Left ventricle myocardium inferior (tissue), 1 donor: ENCODE measurements around the gene IGF2R. TPM values are rescaled to one million over a fixed set of nuclear protein-coding genes. Genes with fewer than 3 reads are reported as not detected.

Experiments used
- DNase-seq: peaks from one replicate; pipeline ENCODE4 v3.0.0-alpha.2; 2020
- H3K27ac ChIP-seq: fragments of 200-600 bp; replicated peaks from 2 replicates; pipeline ENCODE4 v1.8.0; 2021
- H3K27me3 ChIP-seq: fragments of 200-600 bp; 2 replicates; pipeline ENCODE4 v1.8.0; 2021; ENCODE audit warnings: low read depth
- H3K36me3 ChIP-seq: fragments of 200-600 bp; 2 replicates; pipeline ENCODE4 v1.8.0; 2021
- H3K4me1 ChIP-seq: fragments of 200-600 bp; 2 replicates; pipeline ENCODE4 v1.8.0; 2021
- H3K4me3 ChIP-seq: fragments of 200-600 bp; 2 replicates; pipeline ENCODE4 v1.8.0; 2021; ENCODE audit warnings: mild to moderate bottlenecking, moderate library complexity
- H3K9me3 ChIP-seq: fragments of 200-600 bp; replicated peaks from 2 replicates; pipeline ENCODE4 v1.8.0; 2021
- intact Hi-C: fragments of 100-400 bp; cut with micrococcal nuclease; formaldehyde crosslinking; loops from one replicate; pipeline ENCODE4 v1.11.0; 2022
- total RNA-seq: library from RNA; stranded (reverse); fragmentation: NEBNext Ultra II Directional; extraction: Animal tissue kit (Norgen Biotek cat#: 25700); gene quantifications from one replicate; pipeline ENCODE4 v1.2.1, GENCODE V29; 2021
- TF ChIP-seq, protein P1 (sequence below): fragments of 200-600 bp; IDR thresholded peaks from 2 replicates; pipeline ENCODE4 v1.8.0; 2021; ENCODE audit warnings: antibody characterized with exemption, mild to moderate bottlenecking, borderline replicate concordance
- donor health status: DM: no; HTN: yes; CAD: no; lungs with severe emphysema.

The IGF2R gene
- total RNA-seq, 1 donor from 2014 or later: 66.8 TPM

DNA sequence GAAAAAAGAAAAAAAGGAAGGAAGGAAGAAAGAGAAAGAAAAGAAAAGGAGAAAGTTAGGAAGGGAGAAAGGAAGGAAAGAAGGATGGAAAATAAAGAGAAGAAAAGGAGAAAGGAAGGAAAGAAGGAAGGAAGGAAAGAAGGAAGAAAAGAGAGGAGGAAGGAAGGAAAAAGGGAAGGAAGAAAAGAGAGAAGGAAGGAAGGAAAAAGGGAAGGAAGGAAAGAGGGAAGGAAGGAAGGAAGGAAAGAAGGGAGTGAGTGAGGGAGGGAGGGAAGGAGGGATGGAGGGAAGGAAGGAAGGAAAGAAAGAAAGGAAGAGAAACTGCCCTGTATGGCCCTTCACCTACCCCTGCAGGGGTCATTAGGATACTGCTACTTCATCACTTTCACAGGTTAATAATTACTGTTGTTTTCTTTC is 12.9 kb upstream of the IGF2R start:
- Histone ChIP-seq H3K27me3 (no peaks in the 10 kb centered on the region), H3K27ac (no peak overlapping the region), H3K36me3 (no peaks in the 10 kb centered on the region), H3K4me1 (peaks cover 42% of the 10 kb centered on the region), H3K9me3 (no peaks in the 10 kb centered on the region), H3K4me3 (no peak overlapping the region)
- intact Hi-C loops: no loop called here
- TF ChIP-seq, protein P1, sequence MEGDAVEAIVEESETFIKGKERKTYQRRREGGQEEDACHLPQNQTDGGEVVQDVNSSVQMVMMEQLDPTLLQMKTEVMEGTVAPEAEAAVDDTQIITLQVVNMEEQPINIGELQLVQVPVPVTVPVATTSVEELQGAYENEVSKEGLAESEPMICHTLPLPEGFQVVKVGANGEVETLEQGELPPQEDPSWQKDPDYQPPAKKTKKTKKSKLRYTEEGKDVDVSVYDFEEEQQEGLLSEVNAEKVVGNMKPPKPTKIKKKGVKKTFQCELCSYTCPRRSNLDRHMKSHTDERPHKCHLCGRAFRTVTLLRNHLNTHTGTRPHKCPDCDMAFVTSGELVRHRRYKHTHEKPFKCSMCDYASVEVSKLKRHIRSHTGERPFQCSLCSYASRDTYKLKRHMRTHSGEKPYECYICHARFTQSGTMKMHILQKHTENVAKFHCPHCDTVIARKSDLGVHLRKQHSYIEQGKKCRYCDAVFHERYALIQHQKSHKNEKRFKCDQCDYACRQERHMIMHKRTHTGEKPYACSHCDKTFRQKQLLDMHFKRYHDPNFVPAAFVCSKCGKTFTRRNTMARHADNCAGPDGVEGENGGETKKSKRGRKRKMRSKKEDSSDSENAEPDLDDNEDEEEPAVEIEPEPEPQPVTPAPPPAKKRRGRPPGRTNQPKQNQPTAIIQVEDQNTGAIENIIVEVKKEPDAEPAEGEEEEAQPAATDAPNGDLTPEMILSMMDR: no peak
- DNase-seq: no peak

DNA sequence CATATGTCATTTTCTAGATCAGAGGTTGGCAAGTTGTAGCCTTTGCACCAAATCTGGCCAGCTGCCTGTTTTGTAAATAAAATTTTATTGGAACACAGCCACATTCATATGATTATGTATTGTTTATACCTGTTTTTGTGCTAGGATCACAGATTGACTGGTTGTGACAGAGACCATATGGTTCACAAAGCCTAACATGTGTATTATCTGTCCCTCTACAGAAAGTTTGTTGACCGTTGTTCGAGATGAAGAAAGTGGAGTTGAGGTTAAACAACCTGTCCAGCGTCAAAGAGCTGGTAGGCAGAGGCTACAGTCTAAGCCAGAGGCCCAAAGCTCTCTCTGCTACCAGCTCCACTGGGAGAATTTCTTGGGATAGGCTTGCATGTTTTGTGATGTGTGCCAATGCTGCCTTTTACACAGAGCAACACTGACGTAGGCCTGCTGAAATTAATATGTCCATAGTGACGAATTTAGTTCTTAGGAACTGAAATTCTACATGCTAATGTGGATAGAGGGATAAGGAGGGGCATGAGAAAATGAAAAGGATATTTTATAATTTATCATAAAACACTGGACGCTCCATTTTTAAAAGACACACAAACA is 11.7 kb upstream of the IGF2R start:
- Histone ChIP-seq H3K27ac (no peak overlapping the region), H3K9me3 (no peaks in the 10 kb centered on the region), H3K4me3 (no peak overlapping the region), H3K27me3 (no peaks in the 10 kb centered on the region), H3K36me3 (no peaks in the 10 kb centered on the region), H3K4me1 (peaks cover 32% of the 10 kb centered on the region)
- intact Hi-C loops: no loop called here
- no peak for DNase-seq
- TF ChIP-seq, protein P1: no peak

DNA sequence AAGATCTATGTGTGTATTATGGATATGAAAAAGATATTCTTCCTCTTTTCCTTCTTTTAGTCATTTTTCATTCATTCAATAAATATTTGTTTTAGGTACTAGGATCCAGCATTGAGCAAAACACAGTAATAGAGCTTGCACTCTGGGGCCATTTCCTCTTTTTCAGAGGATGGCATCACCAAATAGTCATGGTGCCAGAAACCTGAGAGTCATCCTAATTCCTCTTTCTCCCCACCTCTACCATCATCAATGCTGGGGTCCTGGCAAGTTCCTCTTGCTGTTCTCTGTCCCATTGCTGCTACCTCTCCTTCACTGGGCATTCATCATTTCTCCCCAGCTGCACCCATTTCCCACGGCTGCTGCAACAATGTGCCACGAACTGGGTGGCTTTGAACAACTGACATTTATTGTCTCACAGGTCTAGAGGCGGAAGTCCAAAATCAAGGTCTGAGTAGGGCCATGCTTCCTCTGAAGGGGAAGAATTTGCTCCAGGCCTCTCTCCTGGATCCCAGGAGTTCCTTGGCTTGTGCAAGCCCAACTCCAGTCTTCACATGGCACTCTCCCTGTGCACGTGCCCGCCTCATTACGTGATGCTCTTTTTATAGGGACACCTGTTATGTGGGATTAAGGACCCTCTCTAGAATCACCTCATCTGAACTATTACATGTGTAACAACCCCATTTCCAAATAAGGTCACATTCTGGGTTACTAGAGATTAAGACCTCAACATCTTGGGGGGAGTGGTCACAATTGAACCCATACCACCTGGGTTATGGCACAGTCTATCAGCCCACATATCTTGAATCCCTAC is 9.5 kb upstream of the IGF2R start:
- H3K4me3 ChIP-seq: no peak overlapping the region
- H3K4me1 ChIP-seq: peaks cover 13% of the 10 kb centered on the region
- no peaks in the 10 kb centered on the region for H3K27me3 ChIP-seq
- TF ChIP-seq, protein P1: no peak
- no peaks in the 10 kb centered on the region for H3K9me3 ChIP-seq
- no peak for DNase-seq
- intact Hi-C loops: no loop called here
- H3K27ac ChIP-seq: peak overlapping the region; percentile 77
- H3K36me3 ChIP-seq: no peaks in the 10 kb centered on the region

DNA sequence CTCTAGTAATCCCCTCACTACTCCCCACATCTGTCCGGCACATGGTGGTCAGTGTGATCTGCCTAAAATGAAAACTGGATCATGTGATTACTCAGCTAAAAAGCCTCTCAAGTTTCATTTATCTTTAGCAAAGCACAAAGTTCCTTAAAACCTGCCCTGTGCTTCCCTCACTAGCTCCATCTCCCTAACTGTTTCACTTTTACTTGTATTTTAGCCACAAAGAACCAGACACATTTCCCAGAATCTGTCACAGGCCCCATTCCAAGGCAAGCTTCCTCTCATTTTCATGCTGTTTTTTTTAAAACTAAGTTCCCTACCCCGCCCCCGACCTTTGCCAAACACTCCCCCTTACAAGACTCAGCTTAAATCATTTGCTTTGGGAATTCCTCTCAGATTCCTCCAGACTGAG is 8.9 kb upstream of the IGF2R start:
- peaks cover 13% of the 10 kb centered on the region for H3K4me1 ChIP-seq
- intact Hi-C loops: no loop called here
- no peaks in the 10 kb centered on the region for H3K9me3 ChIP-seq
- peak; percentile 49 for DNase-seq
- no peak overlapping the region for H3K4me3 ChIP-seq
- no peaks in the 10 kb centered on the region for H3K27me3 ChIP-seq
- peak overlapping the region; percentile 77 for H3K27ac ChIP-seq
- H3K36me3 ChIP-seq: no peaks in the 10 kb centered on the region
- TF ChIP-seq, protein P1: no peak

DNA sequence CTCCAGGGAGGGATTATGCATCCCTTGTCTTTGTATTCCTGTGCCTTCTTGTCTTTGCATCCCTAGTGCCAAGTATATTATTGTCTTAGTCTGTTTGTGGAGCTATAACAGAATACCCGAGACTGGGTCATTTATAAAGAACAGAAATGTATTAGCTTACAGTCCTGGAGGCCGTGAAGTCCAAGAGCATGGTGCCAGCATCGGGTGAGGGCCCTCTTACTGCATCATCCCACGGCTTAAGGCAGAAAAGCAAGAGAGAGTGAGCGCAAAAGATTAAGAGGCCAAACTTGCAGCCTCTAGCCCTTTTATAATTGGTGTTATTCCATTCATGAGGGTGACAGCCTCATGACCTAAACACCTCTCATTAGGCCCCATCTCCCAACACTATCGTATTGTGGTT is 8.4 kb upstream of the IGF2R start:
- TF ChIP-seq, protein P1: no peak
- H3K27ac ChIP-seq: peak overlapping the region; percentile 77
- H3K27me3 ChIP-seq: no peaks in the 10 kb centered on the region
- no peaks in the 10 kb centered on the region for H3K9me3 ChIP-seq
- no peak for DNase-seq
- H3K36me3 ChIP-seq: no peaks in the 10 kb centered on the region
- peaks cover 13% of the 10 kb centered on the region for H3K4me1 ChIP-seq
- intact Hi-C loops: no loop called here
- H3K4me3 ChIP-seq: no peak overlapping the region
